WI38 (cell line): ENCODE data around the gene VKORC1L1.
"Not testable (repeated sequence)": the region's sequence is repeated elsewhere in the genome, so short reads cannot be mapped to it uniquely, and the experiment has no call there.

Source experiments
- H3K4me3 ChIP-seq: 2 replicates; pipeline ENCODE4 v1.5.1; 2011; ENCODE audit warnings: low read depth, mild to moderate bottlenecking, control low read depth, low read length
- TF ChIP-seq, protein P1 (sequence below): IDR thresholded peaks from 2 replicates; pipeline ENCODE4 v1.5.1; 2012; ENCODE audit warnings: low read depth, mild to moderate bottlenecking, control low read depth, low read length

The VKORC1L1 gene

DNA sequence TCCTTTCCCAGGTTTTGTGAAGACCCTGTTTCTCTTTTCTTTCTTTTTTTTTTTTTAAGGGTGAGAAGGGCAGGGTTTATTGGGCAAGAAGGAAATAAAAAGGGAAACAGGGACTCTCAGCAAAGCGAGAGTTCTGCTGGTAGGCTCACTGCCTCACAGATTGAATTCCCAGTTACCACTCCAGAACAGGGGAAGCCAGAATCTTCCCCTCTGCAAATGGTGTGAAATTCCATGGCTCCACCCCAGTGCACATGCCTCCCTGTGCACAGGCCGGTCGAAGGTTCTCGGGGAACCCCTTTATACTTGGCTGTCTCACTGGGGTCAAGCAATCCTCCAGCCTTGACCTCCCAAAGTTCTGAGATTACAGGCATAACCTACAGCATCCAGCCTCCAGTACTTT, 119.7 kb downstream of the VKORC1L1 start:
- H3K4me3 ChIP-seq: no peak overlapping the region
- TF ChIP-seq, protein P1, sequence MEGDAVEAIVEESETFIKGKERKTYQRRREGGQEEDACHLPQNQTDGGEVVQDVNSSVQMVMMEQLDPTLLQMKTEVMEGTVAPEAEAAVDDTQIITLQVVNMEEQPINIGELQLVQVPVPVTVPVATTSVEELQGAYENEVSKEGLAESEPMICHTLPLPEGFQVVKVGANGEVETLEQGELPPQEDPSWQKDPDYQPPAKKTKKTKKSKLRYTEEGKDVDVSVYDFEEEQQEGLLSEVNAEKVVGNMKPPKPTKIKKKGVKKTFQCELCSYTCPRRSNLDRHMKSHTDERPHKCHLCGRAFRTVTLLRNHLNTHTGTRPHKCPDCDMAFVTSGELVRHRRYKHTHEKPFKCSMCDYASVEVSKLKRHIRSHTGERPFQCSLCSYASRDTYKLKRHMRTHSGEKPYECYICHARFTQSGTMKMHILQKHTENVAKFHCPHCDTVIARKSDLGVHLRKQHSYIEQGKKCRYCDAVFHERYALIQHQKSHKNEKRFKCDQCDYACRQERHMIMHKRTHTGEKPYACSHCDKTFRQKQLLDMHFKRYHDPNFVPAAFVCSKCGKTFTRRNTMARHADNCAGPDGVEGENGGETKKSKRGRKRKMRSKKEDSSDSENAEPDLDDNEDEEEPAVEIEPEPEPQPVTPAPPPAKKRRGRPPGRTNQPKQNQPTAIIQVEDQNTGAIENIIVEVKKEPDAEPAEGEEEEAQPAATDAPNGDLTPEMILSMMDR: no peak

DNA sequence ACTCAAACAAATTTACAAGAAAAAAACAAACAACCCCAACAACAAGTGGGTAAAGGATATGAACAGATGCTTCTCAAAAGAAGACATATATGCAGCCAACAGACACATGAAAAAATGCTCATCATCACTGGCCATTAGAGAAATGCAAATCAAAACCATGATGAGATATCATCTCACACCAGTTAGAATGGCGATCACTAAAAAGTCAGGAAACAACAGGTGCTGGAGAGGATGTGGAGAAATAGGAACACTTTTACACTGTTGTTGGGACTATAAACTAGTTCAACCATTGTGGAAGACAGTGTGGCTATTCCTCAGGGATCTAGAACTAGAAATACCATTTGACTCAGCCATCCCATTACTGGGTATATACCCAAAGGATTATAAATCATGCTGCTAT, 122.1 kb downstream of the VKORC1L1 start:
- H3K4me3 ChIP-seq: not testable (repeated sequence)

DNA sequence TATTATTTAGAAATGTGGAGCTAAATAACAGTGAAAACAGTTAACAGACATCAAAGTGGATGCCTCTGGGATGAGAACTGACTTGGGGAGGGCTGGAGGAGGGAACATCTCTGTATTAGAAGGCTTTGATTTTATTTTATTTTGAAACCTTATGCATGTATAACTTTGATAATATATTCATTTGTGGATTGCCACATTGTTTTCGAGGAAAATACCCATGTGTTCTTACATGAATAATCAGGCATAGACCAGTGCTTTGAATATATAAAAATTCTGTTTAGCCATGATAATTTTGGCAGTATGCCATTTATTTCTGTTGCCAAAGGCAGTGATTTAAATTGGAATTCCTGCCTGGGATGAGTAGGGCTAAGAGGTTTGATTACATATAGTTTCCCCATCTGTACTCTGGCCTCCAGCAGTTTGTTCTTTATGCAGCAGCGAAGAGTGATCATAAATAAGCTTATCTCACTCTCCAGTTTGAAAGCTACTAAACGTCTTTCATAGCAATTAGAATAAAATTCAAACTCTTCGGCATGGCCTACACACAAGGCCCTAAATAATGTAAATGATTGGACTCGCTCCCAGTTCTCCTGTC, 128.0 kb downstream of the VKORC1L1 start:
- H3K4me3 ChIP-seq: not testable (repeated sequence)

GRCh38 chr7:66005115-66005671, 132.3 kb downstream of the VKORC1L1 start:
- H3K4me3 ChIP-seq: not testable (repeated sequence)

- TF ChIP-seq, protein P1: no peak
- no peak overlapping the region for H3K4me3 ChIP-seq
Observed at GRCh38 chr7:66007232-66007631, 134.4 kb downstream of the VKORC1L1 start.
